IPS DF 6.9 (cell line): Measurements from ENCODE around the gene IL3.

Experiments used
- DNase-seq: peaks from one replicate; pipeline ENCODE4 v3.0.0-alpha.2; 2013; ENCODE audit warnings: low read depth, low spot score
- H3K27ac ChIP-seq: one replicate; pipeline ENCODE4 v1.5.1; 2013; ENCODE audit warnings: low read length, control low read depth
- H3K27me3 ChIP-seq: 2 replicates; pipeline ENCODE4 v1.6.1; 2013; ENCODE audit warnings: mild to moderate bottlenecking, low read length; ENCODE audit not compliant: control insufficient read depth, insufficient read depth
- H3K36me3 ChIP-seq: 2 replicates; pipeline ENCODE4 v1.6.1; 2013; ENCODE audit warnings: low read length; ENCODE audit not compliant: control insufficient read depth, insufficient read depth
- H3K4me1 ChIP-seq: 2 replicates; pipeline ENCODE4 v1.6.1; 2013; ENCODE audit warnings: low read length; ENCODE audit not compliant: control insufficient read depth, insufficient read depth
- H3K4me3 ChIP-seq: 2 replicates; pipeline ENCODE4 v1.5.1; 2013; ENCODE audit warnings: mild to moderate bottlenecking, low read length
- H3K9me3 ChIP-seq: 2 replicates; pipeline ENCODE4 v1.6.1; 2013; ENCODE audit warnings: low read length, inconsistent platforms; ENCODE audit not compliant: control insufficient read depth, insufficient read depth
- WGBS: extraction: QIAGEN DNeasy Blood & Tissue Kit; methylation state at CpG from one replicate; pipeline ENCODE4 v1.1.7; 2013; ENCODE audit warnings: mixed read lengths, missing lambda C conversion rate; ENCODE audit not compliant: insufficient read length, insufficient coverage; 5-methylcytosine and 5-hydroxymethylcytosine counted together

The IL3 gene

DNA sequence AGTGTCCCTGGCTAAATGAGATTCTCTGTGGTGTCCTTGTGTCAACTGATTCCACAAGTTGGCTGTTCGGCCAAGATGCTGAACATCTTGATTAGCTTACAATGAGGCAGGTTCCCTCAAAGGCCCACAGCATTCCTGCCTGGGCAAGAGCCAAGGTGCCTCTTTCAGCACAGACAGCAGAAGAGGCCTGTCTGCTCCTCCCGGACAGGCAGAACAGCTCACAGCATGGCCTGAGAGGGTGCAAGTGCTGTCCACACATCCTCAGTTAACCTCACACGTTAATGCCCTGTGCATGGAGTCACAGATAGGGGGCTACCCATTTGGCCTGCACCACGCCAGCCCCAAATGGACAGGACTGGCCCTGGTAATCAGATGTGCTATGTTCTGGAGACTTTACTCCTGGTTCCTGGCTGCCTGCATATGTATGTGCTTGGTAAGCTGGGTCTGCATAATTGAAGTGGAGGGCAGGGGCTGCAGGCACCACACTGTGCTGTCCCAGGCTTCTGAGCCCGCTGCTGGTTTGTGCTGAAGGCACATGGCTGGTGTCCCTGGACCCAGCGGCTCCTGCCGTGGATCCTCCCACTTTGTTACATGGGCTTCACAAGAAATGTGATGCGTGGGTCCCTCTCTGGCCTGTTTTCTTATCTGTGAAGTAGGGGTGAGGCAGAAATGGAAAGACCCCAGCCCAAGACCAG is 22.0 kb downstream of the IL3 start:
- H3K27ac ChIP-seq, result no peak overlapping the region
- DNase-seq, result no peak
- no peaks in the 10 kb centered on the region; the same call in 1 of the 2 replicates for H3K4me1 ChIP-seq
- H3K4me3 ChIP-seq, result no peak overlapping the region
- WGBS, result no CpG with 5 or more reads among the region's 8 CpGs
- no peaks in the 10 kb centered on the region for H3K36me3 ChIP-seq
- H3K9me3 ChIP-seq, result no peaks in the 10 kb centered on the region
- no peaks in the 10 kb centered on the region for H3K27me3 ChIP-seq

DNA sequence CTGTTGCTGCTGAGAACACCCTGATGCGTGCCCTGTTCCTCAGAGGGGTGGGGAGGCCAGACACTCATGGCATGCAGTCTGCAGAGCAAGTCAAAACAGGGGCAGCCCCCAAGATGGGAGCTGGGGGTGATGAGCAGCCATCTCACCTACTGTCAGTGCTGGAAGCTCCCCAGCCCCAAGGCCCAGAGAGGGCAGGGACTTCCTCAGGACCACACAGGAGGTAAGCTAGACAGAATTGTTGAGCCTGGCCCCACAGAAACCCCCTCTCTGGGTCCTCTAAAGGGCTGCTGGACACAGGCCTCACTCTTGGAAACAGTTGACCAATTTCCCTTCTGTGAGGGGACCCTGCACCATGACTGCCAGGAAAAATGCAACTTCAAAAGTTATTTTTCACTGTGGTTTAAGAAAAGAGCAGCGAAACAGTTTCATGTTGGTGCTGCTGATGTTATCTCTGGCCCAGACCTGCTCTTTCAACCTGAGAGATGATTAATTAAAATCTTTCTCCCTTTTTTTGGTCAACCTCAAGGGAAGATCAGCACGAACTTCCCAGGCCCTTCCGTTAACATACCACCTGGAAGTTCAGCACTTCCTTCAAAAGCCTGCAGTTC is 22.7 kb downstream of the IL3 start:
- H3K4me1 ChIP-seq, result no peaks in the 10 kb centered on the region; the same call in 1 of the 2 replicates
- no peak for DNase-seq
- H3K27ac ChIP-seq, result no peak overlapping the region

DNA sequence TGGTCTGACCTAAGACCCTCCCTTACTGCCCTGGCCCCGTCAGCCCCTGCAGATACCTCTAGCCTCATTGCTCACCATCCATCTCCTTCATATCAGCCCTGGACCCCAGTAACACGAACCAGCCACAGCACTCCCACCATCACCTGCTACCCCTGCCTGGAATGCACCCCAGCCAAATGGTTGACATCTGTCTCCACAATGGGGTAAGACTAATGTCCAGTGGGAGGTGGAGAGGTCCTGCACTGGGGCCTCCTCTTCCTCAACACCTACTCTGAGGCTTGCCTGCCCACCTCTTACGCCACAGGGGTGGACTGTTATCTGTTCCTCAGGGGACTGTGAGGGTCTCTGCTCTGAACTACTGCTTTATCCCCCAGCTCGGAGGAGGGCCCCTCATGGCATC is 25.2 kb downstream of the IL3 start:
- no peak overlapping the region for H3K4me3 ChIP-seq
- WGBS, result no CpG with 5 or more reads among the region's 4 CpGs
- no peak overlapping the region for H3K27ac ChIP-seq
- no peaks in the 10 kb centered on the region for H3K9me3 ChIP-seq
- DNase-seq, result no peak
- H3K4me1 ChIP-seq, result no peaks in the 10 kb centered on the region; the same call in 1 of the 2 replicates
- H3K36me3 ChIP-seq, result no peaks in the 10 kb centered on the region
- H3K27me3 ChIP-seq, result no peaks in the 10 kb centered on the region

More for the DNA sequence above, 22.7 kb downstream of the IL3 start:
- Histone ChIP-seq H3K4me3 (no peak overlapping the region), H3K36me3 (no peaks in the 10 kb centered on the region), H3K9me3 (no peaks in the 10 kb centered on the region), H3K27me3 (no peaks in the 10 kb centered on the region)
- WGBS, result no CpG with 5 or more reads among the region's 4 CpGs

DNA sequence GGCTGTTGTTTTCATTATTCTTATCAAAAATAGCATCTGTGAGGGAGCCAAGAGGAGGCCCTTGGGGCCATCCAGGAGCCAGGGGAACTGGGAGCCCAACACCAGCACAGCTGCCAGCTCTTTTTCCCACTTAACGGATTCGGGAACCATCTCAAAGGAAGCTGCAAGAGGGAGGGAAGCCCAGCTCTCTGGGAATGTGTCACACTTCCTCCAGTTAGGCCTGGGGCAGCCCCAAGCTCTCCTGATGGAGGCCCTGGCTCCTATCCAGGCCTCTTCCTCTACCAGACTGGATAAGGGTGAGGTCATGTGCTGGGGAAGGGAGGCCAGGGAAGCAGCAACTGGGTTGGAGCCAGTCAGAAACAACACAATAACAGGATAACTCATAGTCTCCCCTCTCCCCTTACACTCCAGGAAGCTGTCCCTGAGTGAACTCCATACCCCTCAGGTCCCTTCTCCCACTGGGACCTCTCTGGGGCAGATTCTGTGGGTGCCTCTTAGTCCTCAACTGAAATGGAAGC is 25.9 kb downstream of the IL3 start:
- DNase-seq, result no peak
- no peaks in the 10 kb centered on the region for H3K27me3 ChIP-seq
- no peak overlapping the region for H3K27ac ChIP-seq
- no peaks in the 10 kb centered on the region for H3K36me3 ChIP-seq
- no CpG with 5 or more reads among the region's 2 CpGs for WGBS
- H3K4me3 ChIP-seq, result no peak overlapping the region
- H3K4me1 ChIP-seq, result no peaks in the 10 kb centered on the region
- H3K9me3 ChIP-seq, result no peaks in the 10 kb centered on the region

DNA sequence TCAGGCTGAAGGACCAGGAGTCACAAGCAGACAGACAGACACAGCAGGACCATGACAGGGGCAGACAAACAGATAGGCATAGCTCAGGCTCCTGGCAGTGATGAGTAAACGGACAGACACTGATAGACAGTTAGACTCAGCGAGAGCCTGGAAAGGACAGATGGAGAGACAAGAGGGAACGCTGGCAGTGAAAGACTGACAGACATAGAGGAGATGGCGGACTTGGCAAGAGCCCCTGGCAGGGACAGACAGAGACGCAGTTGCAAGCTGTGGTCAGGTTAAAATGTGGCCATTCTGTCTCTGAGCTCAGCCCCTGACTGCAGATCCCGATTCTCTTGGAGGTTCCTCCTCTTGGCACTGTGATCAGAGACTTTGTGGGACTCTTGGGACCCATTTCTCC is 26.7 kb downstream of the IL3 start:
- Histone ChIP-seq H3K9me3 (no peaks in the 10 kb centered on the region), H3K4me1 (no peaks in the 10 kb centered on the region), H3K4me3 (no peak overlapping the region), H3K27ac (no peak overlapping the region), H3K27me3 (no peaks in the 10 kb centered on the region), H3K36me3 (no peaks in the 10 kb centered on the region)
- no CpG with 5 or more reads among the region's 6 CpGs for WGBS
- DNase-seq, result no peak

DNA sequence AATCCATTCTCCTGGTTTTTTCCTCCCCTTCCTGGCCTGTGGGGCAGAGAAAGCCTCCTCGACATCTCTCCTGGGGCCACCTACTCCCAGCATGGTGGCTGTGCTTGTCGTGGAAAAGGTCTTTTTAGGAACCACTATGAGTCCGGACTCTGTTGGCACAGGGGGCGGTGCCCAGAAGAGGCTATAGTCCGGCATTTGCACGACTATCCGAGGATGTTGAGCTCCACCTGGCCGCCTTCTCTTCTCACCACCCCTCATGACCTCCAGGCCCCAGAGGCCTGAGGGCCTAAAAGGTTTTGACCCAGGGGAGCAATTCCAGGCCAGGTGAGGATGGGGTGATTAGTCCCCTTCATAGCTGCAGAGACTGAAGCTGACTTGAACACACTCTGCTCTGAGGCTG is 27.2 kb downstream of the IL3 start:
- Histone ChIP-seq H3K4me1 (no peaks in the 10 kb centered on the region), H3K4me3 (no peak overlapping the region), H3K27ac (no peak overlapping the region), H3K27me3 (no peaks in the 10 kb centered on the region), H3K9me3 (no peaks in the 10 kb centered on the region), H3K36me3 (no peaks in the 10 kb centered on the region)
- DNase-seq, result no peak
- no CpG with 5 or more reads among the region's 8 CpGs for WGBS

DNA sequence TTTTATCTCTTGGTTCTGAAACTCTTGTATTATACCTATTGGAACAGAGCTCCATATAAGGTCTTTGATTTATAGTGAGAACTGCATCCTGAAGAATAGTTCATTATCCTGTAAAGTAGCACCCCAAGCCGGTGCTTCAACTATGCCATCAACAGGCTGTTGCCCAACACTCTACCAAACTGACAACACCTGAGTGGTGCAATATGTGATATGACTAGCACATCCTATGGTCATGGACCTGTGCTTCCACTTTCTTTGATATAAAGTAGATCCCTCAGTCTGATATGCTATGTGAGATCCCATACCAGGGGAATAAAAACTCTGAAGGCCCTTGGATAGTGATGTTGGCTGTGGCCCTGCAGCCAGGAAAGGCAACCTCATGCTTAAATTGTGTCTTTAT is 28.9 kb downstream of the IL3 start:
- Histone ChIP-seq H3K27me3 (no peaks in the 10 kb centered on the region), H3K27ac (no peak overlapping the region), H3K36me3 (no peaks in the 10 kb centered on the region), H3K4me1 (no peaks in the 10 kb centered on the region), H3K4me3 (no peak overlapping the region), H3K9me3 (no peaks in the 10 kb centered on the region)
- no CpG with 5 or more reads among the region's 1 CpG for WGBS
- no peak for DNase-seq

DNA sequence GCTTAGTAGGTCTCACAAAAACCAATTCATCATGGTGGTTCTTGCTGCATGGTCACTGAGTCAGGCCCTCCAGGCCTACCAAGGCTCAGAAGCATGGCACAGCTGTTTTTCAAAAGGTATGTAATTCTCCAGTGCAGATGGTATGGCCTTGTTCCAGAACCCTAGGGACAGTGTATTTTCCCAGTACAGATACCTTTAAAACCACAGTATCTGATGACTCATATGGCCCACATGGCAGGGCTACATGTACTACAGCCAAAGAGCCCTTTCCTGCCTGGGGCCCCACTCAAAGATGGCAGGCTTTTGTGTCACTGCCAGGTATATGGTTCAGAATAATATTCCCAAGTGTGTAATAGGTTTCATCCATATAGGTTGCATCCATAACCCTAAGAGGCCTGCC is 29.7 kb downstream of the IL3 start:
- H3K27me3 ChIP-seq, result no peaks in the 10 kb centered on the region
- DNase-seq, result no peak
- no peaks in the 10 kb centered on the region for H3K9me3 ChIP-seq
- H3K4me1 ChIP-seq, result no peaks in the 10 kb centered on the region
- no peak overlapping the region for H3K27ac ChIP-seq
- H3K36me3 ChIP-seq, result no peaks in the 10 kb centered on the region
- no peak overlapping the region for H3K4me3 ChIP-seq

DNA sequence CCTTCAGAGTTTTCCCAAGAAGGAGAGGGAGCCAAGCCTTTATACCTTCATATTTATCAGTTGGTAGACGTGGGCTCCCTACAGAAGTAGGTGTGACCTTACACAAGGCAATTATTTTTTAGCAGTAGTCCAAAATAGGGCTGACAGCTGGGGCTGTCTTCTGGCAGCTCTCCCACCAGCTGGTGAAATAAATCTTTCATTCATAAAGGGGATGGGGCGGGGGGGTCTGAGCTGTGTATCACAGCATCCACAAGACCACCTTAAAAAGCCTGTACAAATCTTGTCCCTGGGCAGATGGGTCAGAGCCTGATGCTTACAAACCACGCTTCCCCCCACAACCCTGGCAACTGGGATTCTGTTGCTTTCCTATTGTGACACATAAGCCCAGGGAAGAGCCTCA is 32.8 kb downstream of the IL3 start:
- H3K4me3 ChIP-seq, result no peak overlapping the region
- no CpG with 5 or more reads among the region's 3 CpGs for WGBS
- H3K36me3 ChIP-seq, result no peaks in the 10 kb centered on the region
- no peaks in the 10 kb centered on the region for H3K27me3 ChIP-seq
- no peaks in the 10 kb centered on the region for H3K4me1 ChIP-seq
- no peak for DNase-seq
- H3K9me3 ChIP-seq, result no peaks in the 10 kb centered on the region
- no peak overlapping the region for H3K27ac ChIP-seq

DNA sequence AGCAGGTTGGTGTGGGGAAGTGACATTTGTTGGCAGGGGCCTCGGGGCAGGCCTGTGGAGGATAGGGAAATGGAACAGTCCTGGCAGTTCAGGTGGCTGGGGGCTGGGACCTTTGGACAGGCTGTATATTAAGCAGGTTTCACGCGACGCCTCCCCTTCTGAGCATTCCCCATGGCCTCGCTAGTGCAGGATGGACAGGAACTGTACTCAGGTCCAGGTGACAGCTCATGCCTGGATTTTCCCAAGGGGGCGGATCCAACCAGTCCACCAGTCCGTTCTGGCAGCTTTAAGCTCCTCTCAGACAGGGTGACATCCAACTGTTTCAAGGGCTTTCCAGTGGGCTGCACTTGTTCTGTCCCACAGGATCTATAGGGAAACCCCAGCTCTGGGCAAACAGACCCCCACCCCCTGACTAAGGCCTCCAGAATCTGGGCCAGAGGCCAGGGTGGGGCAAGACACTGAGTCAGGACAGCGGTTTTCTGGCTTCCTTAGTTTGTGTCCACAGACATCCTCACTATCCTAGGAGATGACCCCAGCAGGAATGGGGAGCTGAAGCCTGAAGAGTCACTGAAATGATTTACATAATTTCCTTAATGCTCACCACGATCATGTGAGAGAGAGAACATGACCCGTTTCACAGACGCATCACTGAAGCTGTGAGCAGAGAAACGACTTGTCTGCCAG is 34.1 kb downstream of the IL3 start:
- H3K4me1 ChIP-seq, result no peaks in the 10 kb centered on the region
- no CpG with 5 or more reads among the region's 12 CpGs for WGBS
- no peak for DNase-seq
- H3K9me3 ChIP-seq, result no peaks in the 10 kb centered on the region
- no peak overlapping the region for H3K4me3 ChIP-seq
- no peaks in the 10 kb centered on the region for H3K27me3 ChIP-seq
- no peaks in the 10 kb centered on the region for H3K36me3 ChIP-seq
- H3K27ac ChIP-seq, result no peak overlapping the region
